HEK293 (cell line): ENCODE results near the gene C3AR1.
A peak's percentile ranks its signal among the peaks of the same experiment; 100 is the strongest.

Experiments used
- KLF8 ChIP-seq: fragments of 450-650 bp; formaldehyde crosslinking; IDR thresholded peaks from 2 replicates; pipeline ENCODE4 v1.5.1; 2016; ENCODE audit warnings: missing biosample characterization, missing genetic modification characterization
- RBAK ChIP-seq: fragments of 450-650 bp; formaldehyde crosslinking; IDR thresholded peaks from 2 replicates; pipeline ENCODE4 v1.5.1; 2016; ENCODE audit warnings: missing biosample characterization, missing genetic modification characterization
- SALL2 ChIP-seq: fragments of 450-650 bp; formaldehyde crosslinking; IDR thresholded peaks from 2 replicates; pipeline ENCODE4 v1.5.0; 2017; ENCODE audit warnings: missing biosample characterization, mild to moderate bottlenecking, missing genetic modification characterization, borderline replicate concordance
- SP3 ChIP-seq: fragments of 450-650 bp; formaldehyde crosslinking; IDR thresholded peaks from 2 replicates; pipeline ENCODE4 v1.5.1; 2016; ENCODE audit warnings: missing biosample characterization, missing genetic modification characterization
- ZBTB20 ChIP-seq: fragments of 450-650 bp; formaldehyde crosslinking; IDR thresholded peaks from 2 replicates; pipeline ENCODE4 v1.5.1; 2016; ENCODE audit warnings: missing biosample characterization, missing genetic modification characterization
- ZBTB8A ChIP-seq: fragments of 450-650 bp; formaldehyde crosslinking; IDR thresholded peaks from 2 replicates; pipeline ENCODE4 v1.5.1; 2016; ENCODE audit warnings: missing biosample characterization, missing genetic modification characterization
- ZFP3 ChIP-seq: fragments of 450-650 bp; formaldehyde crosslinking; IDR thresholded peaks from 2 replicates; pipeline ENCODE4 v1.5.1; 2016; ENCODE audit warnings: low read depth, missing biosample characterization, missing genetic modification characterization
- ZFP69B ChIP-seq: fragments of 450-650 bp; formaldehyde crosslinking; IDR thresholded peaks from 2 replicates; pipeline ENCODE4 v1.5.1; 2016; ENCODE audit warnings: missing biosample characterization, missing genetic modification characterization
- ZNF121 ChIP-seq: fragments of 450-650 bp; formaldehyde crosslinking; IDR thresholded peaks from 2 replicates; pipeline ENCODE4 v1.5.1; 2016; ENCODE audit warnings: missing biosample characterization, missing genetic modification characterization
- ZNF138 ChIP-seq: fragments of 450-650 bp; formaldehyde crosslinking; IDR thresholded peaks from 2 replicates; pipeline ENCODE4 v1.5.1; 2016; ENCODE audit warnings: missing biosample characterization, missing genetic modification characterization, borderline replicate concordance
- ZNF16 ChIP-seq: fragments of 450-650 bp; formaldehyde crosslinking; IDR thresholded peaks from 2 replicates; pipeline ENCODE4 v1.5.1; 2016; ENCODE audit warnings: low read depth, missing biosample characterization, missing genetic modification characterization
- ZNF175 ChIP-seq: fragments of 450-650 bp; formaldehyde crosslinking; IDR thresholded peaks from 2 replicates; pipeline ENCODE4 v1.5.1; 2016; ENCODE audit warnings: missing biosample characterization, missing genetic modification characterization
- ZNF266 ChIP-seq: fragments of 450-650 bp; formaldehyde crosslinking; IDR thresholded peaks from 2 replicates; pipeline ENCODE4 v1.5.1; 2016; ENCODE audit warnings: missing biosample characterization, missing genetic modification characterization, low read depth
- ZNF354C ChIP-seq: fragments of 450-650 bp; formaldehyde crosslinking; IDR thresholded peaks from 2 replicates; pipeline ENCODE4 v1.5.1; 2016; ENCODE audit warnings: missing biosample characterization, missing genetic modification characterization, low read depth, borderline replicate concordance
- ZNF501 ChIP-seq: fragments of 450-650 bp; formaldehyde crosslinking; IDR thresholded peaks from 2 replicates; pipeline ENCODE4 v1.5.1; 2016; ENCODE audit warnings: missing biosample characterization, missing genetic modification characterization
- ZNF514 ChIP-seq: fragments of 450-650 bp; formaldehyde crosslinking; IDR thresholded peaks from 2 replicates; pipeline ENCODE4 v1.5.1; 2016; ENCODE audit warnings: missing biosample characterization, missing genetic modification characterization
- ZNF585B ChIP-seq: fragments of 450-650 bp; formaldehyde crosslinking; IDR thresholded peaks from 2 replicates; pipeline ENCODE4 v1.5.1; 2016; ENCODE audit warnings: missing biosample characterization, missing genetic modification characterization
- ZNF623 ChIP-seq: fragments of 450-650 bp; formaldehyde crosslinking; IDR thresholded peaks from 2 replicates; pipeline ENCODE4 v1.5.1; 2016; ENCODE audit warnings: missing biosample characterization, missing genetic modification characterization
- ZNF658 ChIP-seq: fragments of 450-650 bp; formaldehyde crosslinking; IDR thresholded peaks from 2 replicates; pipeline ENCODE4; 2016; ENCODE audit warnings: missing biosample characterization, missing genetic modification characterization
- ZNF768 ChIP-seq: fragments of 450-650 bp; formaldehyde crosslinking; IDR thresholded peaks from 2 replicates; pipeline ENCODE4 v1.5.1; 2018; ENCODE audit warnings: missing biosample characterization, mild to moderate bottlenecking, missing genetic modification characterization
- ZNF792 ChIP-seq: fragments of 450-650 bp; formaldehyde crosslinking; IDR thresholded peaks from 2 replicates; pipeline ENCODE4 v1.5.1; 2016; ENCODE audit warnings: missing biosample characterization, missing genetic modification characterization
- ZSCAN23 ChIP-seq: fragments of 450-650 bp; formaldehyde crosslinking; IDR thresholded peaks from 2 replicates; pipeline ENCODE4 v1.5.1; 2016; ENCODE audit warnings: missing biosample characterization, missing genetic modification characterization
- TF ChIP-seq, protein P1 (sequence below): fragments of 450-650 bp; formaldehyde crosslinking; IDR thresholded peaks from 2 replicates; pipeline ENCODE4 v1.5.1; 2016; ENCODE audit warnings: missing biosample characterization, missing genetic modification characterization
- TF ChIP-seq, protein P2 (sequence below): fragments of 450-650 bp; formaldehyde crosslinking; IDR thresholded peaks from 2 replicates; pipeline ENCODE4 v1.5.1; 2017; ENCODE audit warnings: missing biosample characterization, mild to moderate bottlenecking, missing genetic modification characterization, moderate library complexity
- TF ChIP-seq, protein P3 (sequence below): fragments of 450-650 bp; formaldehyde crosslinking; IDR thresholded peaks from 2 replicates; pipeline ENCODE4 v1.5.1; 2016; ENCODE audit warnings: missing biosample characterization, missing genetic modification characterization
- TF ChIP-seq, protein P4 (sequence below): fragments of 450-650 bp; formaldehyde crosslinking; IDR thresholded peaks from 2 replicates; pipeline ENCODE4 v1.5.1; 2016; ENCODE audit warnings: missing biosample characterization, missing genetic modification characterization
- TF ChIP-seq, protein P5 (sequence below): fragments of 450-650 bp; formaldehyde crosslinking; IDR thresholded peaks from 2 replicates; pipeline ENCODE4 v1.5.1; 2017; ENCODE audit warnings: missing biosample characterization, missing genetic modification characterization
- TF ChIP-seq, protein P6 (sequence below): fragments of 450-650 bp; formaldehyde crosslinking; IDR thresholded peaks from 2 replicates; pipeline ENCODE4 v1.5.1; 2016; ENCODE audit warnings: missing biosample characterization, missing genetic modification characterization

C3AR1 gene

DNA sequence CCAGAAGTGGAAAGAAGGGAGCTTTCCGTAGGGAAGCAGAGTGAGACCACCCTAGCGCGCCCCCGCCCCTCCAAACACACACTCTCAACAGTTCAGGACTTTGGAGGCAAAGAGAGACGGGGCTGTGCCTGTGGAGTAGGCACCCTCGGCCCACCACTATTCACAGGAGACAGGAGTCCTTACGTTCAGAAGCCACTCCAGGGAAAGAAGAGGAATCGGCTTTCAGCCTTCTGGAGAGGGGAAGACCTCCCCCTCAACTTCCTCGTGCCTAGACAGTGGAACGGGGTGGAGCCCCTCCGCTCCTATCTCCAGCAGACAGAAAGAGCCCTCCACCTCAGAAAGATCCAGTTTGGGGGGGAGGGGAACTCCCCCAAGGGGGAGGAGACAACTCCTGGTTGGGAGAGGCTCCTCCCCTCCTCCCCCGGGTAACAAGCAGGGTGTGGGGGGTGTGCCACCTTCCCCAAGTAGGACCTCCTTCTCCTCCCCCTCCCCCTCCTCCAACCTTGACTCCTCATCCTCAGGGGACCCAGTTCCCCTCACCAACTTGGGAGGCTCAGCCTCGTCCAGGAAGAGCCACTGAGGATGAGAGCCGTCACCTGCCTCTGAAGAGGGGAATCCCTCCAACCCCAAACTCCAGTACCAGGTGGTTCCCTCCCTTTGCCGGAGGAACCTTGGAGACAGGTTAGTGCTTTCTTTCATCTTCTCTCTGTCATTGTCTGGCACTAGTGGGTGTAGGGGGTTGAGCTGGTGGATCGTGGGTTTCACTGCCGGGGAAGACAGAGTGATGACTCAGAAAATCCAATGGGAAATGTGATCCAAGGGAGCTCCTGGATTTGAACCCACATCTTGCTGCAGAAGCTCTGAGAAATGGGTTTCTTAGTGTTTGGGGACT is 32.8 kb downstream of the C3AR1 start (continued):
- TF ChIP-seq, protein P1, sequence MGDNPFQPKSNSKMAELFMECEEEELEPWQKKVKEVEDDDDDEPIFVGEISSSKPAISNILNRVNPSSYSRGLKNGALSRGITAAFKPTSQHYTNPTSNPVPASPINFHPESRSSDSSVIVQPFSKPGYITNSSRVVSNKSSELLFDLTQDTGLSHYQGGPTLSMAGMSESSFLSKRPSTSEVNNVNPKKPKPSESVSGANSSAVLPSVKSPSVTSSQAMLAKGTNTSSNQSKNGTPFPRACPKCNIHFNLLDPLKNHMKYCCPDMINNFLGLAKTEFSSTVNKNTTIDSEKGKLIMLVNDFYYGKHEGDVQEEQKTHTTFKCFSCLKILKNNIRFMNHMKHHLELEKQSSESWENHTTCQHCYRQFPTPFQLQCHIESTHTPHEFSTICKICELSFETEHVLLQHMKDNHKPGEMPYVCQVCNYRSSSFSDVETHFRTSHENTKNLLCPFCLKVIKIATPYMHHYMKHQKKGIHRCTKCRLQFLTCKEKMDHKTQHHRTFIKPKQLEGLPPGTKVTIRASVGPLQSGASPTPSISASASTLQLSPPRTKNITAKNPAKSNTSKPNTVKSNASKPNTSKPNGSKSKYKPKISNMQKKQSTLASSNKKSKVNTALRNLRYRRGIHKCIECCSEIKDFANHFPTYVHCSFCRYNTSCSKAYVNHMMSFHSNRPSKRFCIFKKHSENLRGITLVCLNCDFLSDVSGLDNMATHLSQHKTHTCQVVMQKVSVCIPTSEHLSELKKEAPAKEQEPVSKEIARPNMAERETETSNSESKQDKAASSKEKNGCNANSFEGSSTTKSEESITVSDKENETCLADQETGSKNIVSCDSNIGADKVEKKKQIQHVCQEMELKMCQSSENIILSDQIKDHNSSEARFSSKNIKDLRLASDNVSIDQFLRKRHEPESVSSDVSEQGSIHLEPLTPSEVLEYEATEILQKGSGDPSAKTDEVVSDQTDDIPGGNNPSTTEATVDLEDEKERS (tag by site-specific recombination): no peak
- no peak for TF ChIP-seq ZNF175 (tag by site-specific recombination)
- TF ChIP-seq, protein P2, sequence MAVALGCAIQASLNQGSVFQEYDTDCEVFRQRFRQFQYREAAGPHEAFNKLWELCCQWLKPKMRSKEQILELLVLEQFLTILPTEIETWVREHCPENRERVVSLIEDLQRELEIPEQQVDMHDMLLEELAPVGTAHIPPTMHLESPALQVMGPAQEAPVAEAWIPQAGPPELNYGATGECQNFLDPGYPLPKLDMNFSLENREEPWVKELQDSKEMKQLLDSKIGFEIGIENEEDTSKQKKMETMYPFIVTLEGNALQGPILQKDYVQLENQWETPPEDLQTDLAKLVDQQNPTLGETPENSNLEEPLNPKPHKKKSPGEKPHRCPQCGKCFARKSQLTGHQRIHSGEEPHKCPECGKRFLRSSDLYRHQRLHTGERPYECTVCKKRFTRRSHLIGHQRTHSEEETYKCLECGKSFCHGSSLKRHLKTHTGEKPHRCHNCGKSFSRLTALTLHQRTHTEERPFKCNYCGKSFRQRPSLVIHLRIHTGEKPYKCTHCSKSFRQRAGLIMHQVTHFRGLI (tag by site-specific recombination): no peak
- no peak for TF ChIP-seq ZNF354C (tag by site-specific recombination)
- TF ChIP-seq SALL2 (tag by site-specific recombination): no peak
- TF ChIP-seq ZNF138 (tag by site-specific recombination): no peak
- TF ChIP-seq ZSCAN23: no peak
- no peak for TF ChIP-seq ZFP3 (tag by site-specific recombination)
- no peak for TF ChIP-seq ZNF501 (tag by site-specific recombination)
- TF ChIP-seq ZBTB20 (tag by site-specific recombination): peak; percentile 55; the same call in 1 of the 2 replicates
- TF ChIP-seq, protein P3, sequence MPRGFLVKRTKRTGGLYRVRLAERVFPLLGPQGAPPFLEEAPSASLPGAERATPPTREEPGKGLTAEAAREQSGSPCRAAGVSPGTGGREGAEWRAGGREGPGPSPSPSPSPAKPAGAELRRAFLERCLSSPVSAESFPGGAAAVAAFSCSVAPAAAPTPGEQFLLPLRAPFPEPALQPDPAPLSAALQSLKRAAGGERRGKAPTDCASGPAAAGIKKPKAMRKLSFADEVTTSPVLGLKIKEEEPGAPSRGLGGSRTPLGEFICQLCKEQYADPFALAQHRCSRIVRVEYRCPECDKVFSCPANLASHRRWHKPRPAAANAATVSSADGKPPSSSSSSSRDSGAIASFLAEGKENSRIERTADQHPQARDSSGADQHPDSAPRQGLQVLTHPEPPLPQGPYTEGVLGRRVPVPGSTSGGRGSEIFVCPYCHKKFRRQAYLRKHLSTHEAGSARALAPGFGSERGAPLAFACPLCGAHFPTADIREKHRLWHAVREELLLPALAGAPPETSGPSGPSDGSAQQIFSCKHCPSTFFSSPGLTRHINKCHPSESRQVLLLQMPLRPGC (tag by site-specific recombination): no peak
- TF ChIP-seq, protein P4, sequence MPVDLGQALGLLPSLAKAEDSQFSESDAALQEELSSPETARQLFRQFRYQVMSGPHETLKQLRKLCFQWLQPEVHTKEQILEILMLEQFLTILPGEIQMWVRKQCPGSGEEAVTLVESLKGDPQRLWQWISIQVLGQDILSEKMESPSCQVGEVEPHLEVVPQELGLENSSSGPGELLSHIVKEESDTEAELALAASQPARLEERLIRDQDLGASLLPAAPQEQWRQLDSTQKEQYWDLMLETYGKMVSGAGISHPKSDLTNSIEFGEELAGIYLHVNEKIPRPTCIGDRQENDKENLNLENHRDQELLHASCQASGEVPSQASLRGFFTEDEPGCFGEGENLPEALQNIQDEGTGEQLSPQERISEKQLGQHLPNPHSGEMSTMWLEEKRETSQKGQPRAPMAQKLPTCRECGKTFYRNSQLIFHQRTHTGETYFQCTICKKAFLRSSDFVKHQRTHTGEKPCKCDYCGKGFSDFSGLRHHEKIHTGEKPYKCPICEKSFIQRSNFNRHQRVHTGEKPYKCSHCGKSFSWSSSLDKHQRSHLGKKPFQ (tag by site-specific recombination): no peak
- TF ChIP-seq SP3 (tag by site-specific recombination): peak; percentile 89
- TF ChIP-seq ZBTB8A (tag by site-specific recombination): no peak
- TF ChIP-seq ZNF623 (tag by site-specific recombination): no peak
- TF ChIP-seq ZNF266 (tag by site-specific recombination): no peak
- no peak for TF ChIP-seq ZNF792 (tag by site-specific recombination)
- no peak for TF ChIP-seq ZFP69B (tag by site-specific recombination)
- TF ChIP-seq KLF8 (tag by site-specific recombination): no peak; the same call in 1 of the 2 replicates
- no peak for TF ChIP-seq ZNF514
- no peak for TF ChIP-seq ZNF585B (tag by site-specific recombination)
- TF ChIP-seq RBAK (tag by site-specific recombination): no peak
- no peak for TF ChIP-seq ZNF121 (tag by site-specific recombination)
- TF ChIP-seq, protein P5, sequence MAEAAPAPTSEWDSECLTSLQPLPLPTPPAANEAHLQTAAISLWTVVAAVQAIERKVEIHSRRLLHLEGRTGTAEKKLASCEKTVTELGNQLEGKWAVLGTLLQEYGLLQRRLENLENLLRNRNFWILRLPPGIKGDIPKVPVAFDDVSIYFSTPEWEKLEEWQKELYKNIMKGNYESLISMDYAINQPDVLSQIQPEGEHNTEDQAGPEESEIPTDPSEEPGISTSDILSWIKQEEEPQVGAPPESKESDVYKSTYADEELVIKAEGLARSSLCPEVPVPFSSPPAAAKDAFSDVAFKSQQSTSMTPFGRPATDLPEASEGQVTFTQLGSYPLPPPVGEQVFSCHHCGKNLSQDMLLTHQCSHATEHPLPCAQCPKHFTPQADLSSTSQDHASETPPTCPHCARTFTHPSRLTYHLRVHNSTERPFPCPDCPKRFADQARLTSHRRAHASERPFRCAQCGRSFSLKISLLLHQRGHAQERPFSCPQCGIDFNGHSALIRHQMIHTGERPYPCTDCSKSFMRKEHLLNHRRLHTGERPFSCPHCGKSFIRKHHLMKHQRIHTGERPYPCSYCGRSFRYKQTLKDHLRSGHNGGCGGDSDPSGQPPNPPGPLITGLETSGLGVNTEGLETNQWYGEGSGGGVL (tag by site-specific recombination): peak; percentile 94
- no peak for TF ChIP-seq ZNF658
- no peak for TF ChIP-seq ZNF768
- TF ChIP-seq ZNF16 (tag by site-specific recombination): no peak
- TF ChIP-seq, protein P6, sequence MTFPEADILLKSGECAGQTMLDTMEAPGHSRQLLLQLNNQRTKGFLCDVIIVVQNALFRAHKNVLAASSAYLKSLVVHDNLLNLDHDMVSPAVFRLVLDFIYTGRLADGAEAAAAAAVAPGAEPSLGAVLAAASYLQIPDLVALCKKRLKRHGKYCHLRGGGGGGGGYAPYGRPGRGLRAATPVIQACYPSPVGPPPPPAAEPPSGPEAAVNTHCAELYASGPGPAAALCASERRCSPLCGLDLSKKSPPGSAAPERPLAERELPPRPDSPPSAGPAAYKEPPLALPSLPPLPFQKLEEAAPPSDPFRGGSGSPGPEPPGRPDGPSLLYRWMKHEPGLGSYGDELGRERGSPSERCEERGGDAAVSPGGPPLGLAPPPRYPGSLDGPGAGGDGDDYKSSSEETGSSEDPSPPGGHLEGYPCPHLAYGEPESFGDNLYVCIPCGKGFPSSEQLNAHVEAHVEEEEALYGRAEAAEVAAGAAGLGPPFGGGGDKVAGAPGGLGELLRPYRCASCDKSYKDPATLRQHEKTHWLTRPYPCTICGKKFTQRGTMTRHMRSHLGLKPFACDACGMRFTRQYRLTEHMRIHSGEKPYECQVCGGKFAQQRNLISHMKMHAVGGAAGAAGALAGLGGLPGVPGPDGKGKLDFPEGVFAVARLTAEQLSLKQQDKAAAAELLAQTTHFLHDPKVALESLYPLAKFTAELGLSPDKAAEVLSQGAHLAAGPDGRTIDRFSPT: peak; percentile 81
